Astrocyte (in vitro differentiated cells and primary cell): ENCODE measurements around the gene TIMM13. TPM values are rescaled to one million over a fixed set of nuclear protein-coding genes. Genes with fewer than 3 reads are reported as not detected.
A peak's percentile ranks its signal among the peaks of the same experiment; 100 is the strongest.

Experiments
- DNase-seq: peaks from one replicate; pipeline ENCODE4 v3.0.0-alpha.2; 2010; ENCODE audit warnings: low read depth
- FAIRE-seq: peaks from 2 replicates; lab custom pipeline; 2011; peaks lifted over from hg19 to GRCh38; lab: Jason Lieb, UNC
- H2AFZ ChIP-seq: 2 replicates; pipeline ENCODE4 v1.6.0; 2012; ENCODE audit warnings: low read depth, low read length, inconsistent platforms
- H3K27ac ChIP-seq: 2 replicates; pipeline ENCODE4 v1.5.1; 2011; ENCODE audit warnings: low read depth, low read length, inconsistent platforms
- H3K27me3 ChIP-seq: 2 replicates; pipeline ENCODE4 v1.6.0; 2011; ENCODE audit warnings: low read length, inconsistent platforms; ENCODE audit not compliant: insufficient read depth
- H3K36me3 ChIP-seq: 2 replicates; pipeline ENCODE4 v1.5.1; 2011; ENCODE audit warnings: low read length, inconsistent platforms; ENCODE audit not compliant: insufficient read depth
- H3K4me1 ChIP-seq: 2 replicates; pipeline ENCODE4 v1.5.1; 2011; ENCODE audit warnings: low read length, inconsistent platforms; ENCODE audit not compliant: insufficient read depth
- H3K4me2 ChIP-seq: 2 replicates; pipeline ENCODE4 v1.6.0; 2012; ENCODE audit warnings: low read length, inconsistent platforms
- H3K4me3 ChIP-seq: 2 replicates; pipeline ENCODE4 v1.5.1; 2011; ENCODE audit warnings: low read depth, mild to moderate bottlenecking, low read length, inconsistent platforms; ENCODE audit not compliant: insufficient read depth
- H3K79me2 ChIP-seq: 2 replicates; pipeline ENCODE4 v1.6.0; 2012; ENCODE audit warnings: mild to moderate bottlenecking, low read length, inconsistent platforms; ENCODE audit not compliant: insufficient read depth
- H3K9ac ChIP-seq: 2 replicates; pipeline ENCODE4 v1.6.0; 2012; ENCODE audit warnings: mild to moderate bottlenecking, low read length, inconsistent platforms
- H3K9me3 ChIP-seq: 2 replicates; pipeline ENCODE4 v1.5.1; 2012; ENCODE audit warnings: low read depth, mild to moderate bottlenecking, low read length, inconsistent platforms; ENCODE audit not compliant: insufficient read depth
- H4K20me1 ChIP-seq: 2 replicates; pipeline ENCODE4 v1.6.0; 2012; ENCODE audit warnings: low read length, inconsistent platforms; ENCODE audit not compliant: insufficient read depth
- H3K27ac Mint-ChIP-seq: one replicate; pipeline ENCODE4 v1.8.0; 2021; ENCODE audit warnings: mild to moderate bottlenecking, mixed read lengths; ENCODE audit not compliant: unreplicated experiment
- H3K27me3 Mint-ChIP-seq: one replicate; pipeline ENCODE4 v1.8.0; 2021; ENCODE audit warnings: low read depth, mixed read lengths; ENCODE audit not compliant: unreplicated experiment
- H3K36me3 Mint-ChIP-seq: one replicate; pipeline ENCODE4 v1.8.0; 2021; ENCODE audit warnings: low read depth, mixed read lengths; ENCODE audit not compliant: unreplicated experiment
- H3K4me1 Mint-ChIP-seq: one replicate; pipeline ENCODE4 v1.8.0; 2021; ENCODE audit warnings: low read depth, mixed read lengths; ENCODE audit not compliant: unreplicated experiment
- H3K4me3 Mint-ChIP-seq: one replicate; pipeline ENCODE4 v1.8.0; 2021; ENCODE audit warnings: mild to moderate bottlenecking, moderate library complexity, mixed read lengths; ENCODE audit not compliant: unreplicated experiment
- H3K9me3 Mint-ChIP-seq: one replicate; pipeline ENCODE4 v1.8.0; 2021; ENCODE audit warnings: mild to moderate bottlenecking, mixed read lengths; ENCODE audit not compliant: unreplicated experiment
- CTCF ChIP-seq: IDR thresholded peaks from 2 replicates; pipeline ENCODE4 v1.5.1; 2011; ENCODE audit warnings: low read depth, mild to moderate bottlenecking, inconsistent platforms, low read length, moderate library complexity; ENCODE audit not compliant: insufficient read depth
- EZH2 ChIP-seq: IDR thresholded peaks from 2 replicates; pipeline ENCODE4 v1.6.1; 2012; ENCODE audit warnings: mild to moderate bottlenecking, low read length, inconsistent platforms; ENCODE audit not compliant: insufficient read depth
- total RNA-seq: library from RNA; stranded (reverse); gene quantifications from 2 replicates; pipeline ENCODE4 v1.2.1, GENCODE V29; 2021

Gene TIMM13
- total RNA-seq, 1 donor from 2014 or later, result 105 TPM

GRCh38 chr19:2415281-2415972 lies 12.0 kb downstream of the TIMM13 start:
- no peak for FAIRE-seq
- H3K27ac Mint-ChIP-seq, result no peak overlapping the region
- TF ChIP-seq EZH2 (no peak), CTCF (no peak)

GRCh38 chr19:2413629-2414028 lies 13.8 kb downstream of the TIMM13 start:
- H3K9me3 ChIP-seq, result peaks cover 8% of the 10 kb centered on the region
- FAIRE-seq (no peak), DNase-seq (no peak)
- H3K9ac ChIP-seq, result no peak overlapping the region
- no peaks in the 10 kb centered on the region for H3K79me2 ChIP-seq
- H2AFZ ChIP-seq, result no peak overlapping the region
- H4K20me1 ChIP-seq, result peaks cover 4% of the 10 kb centered on the region
- no peak overlapping the region for H3K4me3 Mint-ChIP-seq
- no peaks in the 10 kb centered on the region for H3K4me1 ChIP-seq
- no peak overlapping the region for H3K4me3 ChIP-seq
- H3K36me3 ChIP-seq, result no peaks in the 10 kb centered on the region
- H3K9me3 Mint-ChIP-seq, result peaks cover 11% of the 10 kb centered on the region
- H3K36me3 Mint-ChIP-seq, result peaks cover 11% of the 10 kb centered on the region
- H3K4me1 Mint-ChIP-seq, result no peaks in the 10 kb centered on the region
- no peak overlapping the region for H3K4me2 ChIP-seq
- H3K27me3 ChIP-seq, result no peaks in the 10 kb centered on the region
- peaks cover 4% of the 10 kb centered on the region for H3K27me3 Mint-ChIP-seq
- TF ChIP-seq EZH2 (no peak), CTCF (no peak)
- H3K27ac Mint-ChIP-seq, result no peak overlapping the region
- H3K27ac ChIP-seq, result no peak overlapping the region

More at GRCh38 chr19:2415281-2415972, 12.0 kb downstream of the TIMM13 start:
- Mint-ChIP-seq H3K4me3 (peak overlapping the region; percentile 20), H3K4me1 (no peaks in the 10 kb centered on the region), H3K27me3 (peaks cover 4% of the 10 kb centered on the region), H3K9me3 (peaks cover 7% of the 10 kb centered on the region), H3K36me3 (peaks cover 8% of the 10 kb centered on the region)
- Histone ChIP-seq H3K27ac (no peak overlapping the region), H4K20me1 (peaks cover 11% of the 10 kb centered on the region), H3K4me1 (no peaks in the 10 kb centered on the region), H3K36me3 (no peaks in the 10 kb centered on the region), H3K79me2 (no peaks in the 10 kb centered on the region), H3K9ac (no peak overlapping the region), H3K9me3 (no peaks in the 10 kb centered on the region), H3K4me3 (no peak overlapping the region), H3K4me2 (no peak overlapping the region), H2AFZ (no peak overlapping the region), H3K27me3 (no peaks in the 10 kb centered on the region)
- DNase-seq, result no peak

- peaks cover 8% of the 10 kb centered on the region for H3K9me3 ChIP-seq
- H3K4me2 ChIP-seq, result no peak overlapping the region
- Mint-ChIP-seq H3K9me3 (peaks cover 11% of the 10 kb centered on the region), H3K4me1 (no peaks in the 10 kb centered on the region), H3K4me3 (no peak overlapping the region), H3K27ac (peak overlapping the region; percentile 69), H3K27me3 (peaks cover 4% of the 10 kb centered on the region), H3K36me3 (peaks cover 11% of the 10 kb centered on the region)
- H3K36me3 ChIP-seq, result no peaks in the 10 kb centered on the region
- no peak overlapping the region for H3K9ac ChIP-seq
- H3K79me2 ChIP-seq, result no peaks in the 10 kb centered on the region
- H3K27ac ChIP-seq, result no peak overlapping the region
- H2AFZ ChIP-seq, result no peak overlapping the region
- no peak for TF ChIP-seq EZH2
- TF ChIP-seq CTCF, result no peak
- FAIRE-seq (no peak), DNase-seq (no peak)
- no peak overlapping the region for H3K4me3 ChIP-seq
- H3K4me1 ChIP-seq, result no peaks in the 10 kb centered on the region
- no peaks in the 10 kb centered on the region for H3K27me3 ChIP-seq
- H4K20me1 ChIP-seq, result peaks cover 4% of the 10 kb centered on the region
These were observed 14.2 kb downstream of the TIMM13 start for GRCh38 chr19:2413159-2413558.
